ENCODE measurements around the gene NAPB. TPM values are rescaled to one million over a fixed set of nuclear protein-coding genes. Genes with fewer than 3 reads are reported as not detected.

Gene NAPB
- total and polyA plus RNA-seq, 2 of the 8 experiments (the other 6 are each of a cell fraction or from before 2014, with no cell fraction given): 6.2 to 12.3 TPM

- FAIRE-seq: no peak
- Histone ChIP-seq H3K79me1 (ENCODE audit: low read depth, low read length) (peaks cover 7% of the 10 kb centered on the region), H3K18ac (ENCODE audit: extremely low read depth, low read length) (no peak overlapping the region), H3K27me3 (replicated peaks in 1 of 4; ENCODE audit: control insufficient read depth in 3 of 4, extremely low read depth in 1 of 4, insufficient read depth in 3 of 4, low read length in 3 of 4) (no peaks in the 10 kb centered on the region), H2BK20ac (ENCODE audit: low read length) (no peak overlapping the region), H2AK5ac (ENCODE audit: low read depth, low read length) (no peak overlapping the region), H4K20me1 (replicated peaks in 1 of 2; ENCODE audit: control insufficient read depth in 1 of 2, insufficient read depth in 2 of 2, low read length in 2 of 2) (peaks cover 0 to 5% of the 10 kb centered on the region in 2 experiments), H3K4me3 (ENCODE audit: extremely low read depth in 1 of 4, insufficient read depth in 2 of 4, low read depth in 3 of 4, low read length in 4 of 4) (no peak overlapping the region), H3K9me3 (ENCODE audit: insufficient read depth in 2 of 2, low read depth in 1 of 2, low read length in 1 of 2) (no peaks in the 10 kb centered on the region), H3K9ac (replicated peaks in 1 of 4; ENCODE audit: extremely low read depth in 1 of 4, low read depth in 3 of 4, low read length in 3 of 4) (no peak overlapping the region), H3K23ac (ENCODE audit: insufficient read length) (no peak overlapping the region), H3K14ac (ENCODE audit: insufficient read length) (no peak overlapping the region), H4K5ac (ENCODE audit: insufficient read length, low read depth, low read length) (no peak overlapping the region), H3K27ac (ENCODE audit: low read depth, low read length) (no peak overlapping the region), H3K36me3 (ENCODE audit: control insufficient read depth in 2 of 4, insufficient read depth in 4 of 4, low read length in 3 of 4) (peaks cover 0 to 9% (median 1%) of the 10 kb centered on the region in 4 experiments; a peak in 3 of 8 replicates), H3K4me1 (replicated peaks in 1 of 4; ENCODE audit: control insufficient read depth in 3 of 4, insufficient read depth in 4 of 4, low read length in 3 of 4) (peaks cover 0 to 3% (median 0%) of the 10 kb centered on the region in 4 experiments; a peak in 1 of 7 replicates), H4K8ac (ENCODE audit: extremely low read depth, insufficient read depth, low read length) (no peak overlapping the region), H2BK5ac (ENCODE audit: low read depth, low read length) (no peak overlapping the region), H4K91ac (replicated peaks; ENCODE audit: insufficient read length, low read length) (no peak overlapping the region), H3K4ac (replicated peaks; ENCODE audit: insufficient read length, low read depth, low read length) (no peak overlapping the region), H3K4me2 (ENCODE audit: insufficient read depth in 1 of 2, low read depth in 2 of 2, low read length in 2 of 2) (no peak overlapping the region), H2BK120ac (replicated peaks; ENCODE audit: low read depth, low read length) (no peak overlapping the region), H3K56ac (replicated peaks; ENCODE audit: insufficient read length, low read depth, low read length) (no peak overlapping the region), H2BK12ac (ENCODE audit: low read depth, low read length) (no peak overlapping the region), H3K23me2 (ENCODE audit: low read depth, low read length) (no peaks in the 10 kb centered on the region), H2AFZ (ENCODE audit: low read length) (no peak overlapping the region), H2BK15ac (ENCODE audit: low read length) (no peak overlapping the region), H3K79me2 (ENCODE audit: control insufficient read depth in 1 of 2, insufficient read depth in 2 of 2, low read length in 2 of 2) (peaks cover 0 to 48% of the 10 kb centered on the region in 2 experiments; a peak in 3 of 4 replicates)
- WGBS, 2 experiments (ENCODE audit: extremely low coverage in 1 of 2, insufficient coverage in 1 of 2, insufficient read length in 1 of 2, insufficient replicate concordance in 2 of 2, low coverage in 1 of 2, low lambda C conversion rate in 2 of 2, missing lambda C conversion rate in 1 of 2): 88% methylated on average over 5 of the region's 5 CpGs; no CpG with 5 or more reads in 1 of the 2 experiments
- ChIA-PET CTCF (ENCODE audit: partially characterized antibody) (interaction anchor here (1.8 to 2.5 kb wide), 2 partner anchors 15 to 18 kb away, joined by 4 to 5 read pairs; no protein-coding TSS in a partner anchor), POLR2A (ENCODE audit: partially characterized antibody) (interaction anchor here (1.0 to 1.6 kb wide), 2 partner anchors 9 to 10 kb away, joined by 3 to 4 read pairs; no protein-coding TSS in a partner anchor)
- no peak for DNase-seq (ENCODE audit: low read depth in 1 of 2, low spot score in 2 of 2)
- TF ChIP-seq SP1 (IDR thresholded peaks at IDR 0.05; ENCODE audit: low read depth, low read length) (no peak), SAP30 (IDR thresholded peaks at IDR 0.05; ENCODE audit: insufficient read depth, insufficient replicate concordance, low read length) (no peak), SP2 (IDR thresholded peaks at IDR 0.05; ENCODE audit: low read length) (no peak), SRF (IDR thresholded peaks at IDR 0.05; ENCODE audit: low read depth, low read length) (no peak), POLR2A (IDR thresholded peaks at IDR 0.05; ENCODE audit: control extremely low read depth in 1 of 2, low read depth in 2 of 2, low read length in 2 of 2) (no peak), EGR1 (IDR thresholded peaks at IDR 0.05; ENCODE audit: borderline replicate concordance, low read depth, low read length) (no peak), EP300 (IDR thresholded peaks at IDR 0.05; ENCODE audit: borderline replicate concordance in 1 of 2, low read depth in 2 of 2, low read length in 2 of 2) (no peak), GTF2F1 (IDR thresholded peaks at IDR 0.05; ENCODE audit: borderline replicate concordance, low read depth, low read length) (no peak), CBX8 (IDR thresholded peaks at IDR 0.05; ENCODE audit: borderline replicate concordance, low read depth, low read length) (no peak), POU5F1 (IDR thresholded peaks at IDR 0.05; ENCODE audit: low read depth, low read length) (no peak), POLR2AphosphoS5 (IDR thresholded peaks at IDR 0.05; ENCODE audit: low read depth, low read length) (no peak), ZNF274 (IDR thresholded peaks at IDR 0.05; ENCODE audit: borderline replicate concordance, extremely low read depth, low read length) (no peak), ASH2L (IDR thresholded peaks at IDR 0.05; ENCODE audit: low read length) (no peak)
- TF ChIP-seq, protein P1, sequence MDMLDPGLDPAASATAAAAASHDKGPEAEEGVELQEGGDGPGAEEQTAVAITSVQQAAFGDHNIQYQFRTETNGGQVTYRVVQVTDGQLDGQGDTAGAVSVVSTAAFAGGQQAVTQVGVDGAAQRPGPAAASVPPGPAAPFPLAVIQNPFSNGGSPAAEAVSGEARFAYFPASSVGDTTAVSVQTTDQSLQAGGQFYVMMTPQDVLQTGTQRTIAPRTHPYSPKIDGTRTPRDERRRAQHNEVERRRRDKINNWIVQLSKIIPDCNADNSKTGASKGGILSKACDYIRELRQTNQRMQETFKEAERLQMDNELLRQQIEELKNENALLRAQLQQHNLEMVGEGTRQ (IDR thresholded peaks at IDR 0.05; ENCODE audit: low read length): no peak
Measured at GRCh38 chr20:23401051-23401450, 20.2 kb downstream of the NAPB start.
